Spleen (tissue), 11 donors: Measurements from ENCODE around the gene NPC1L1. TPM values are rescaled to one million over a fixed set of nuclear protein-coding genes. Genes with fewer than 3 reads are reported as not detected.

Experiments
- DNase-seq: peaks from one replicate; pipeline ENCODE4 v3.0.0-alpha.2; 2020
- H3K27ac ChIP-seq, 8 donors: fragments of 200-600 bp; sonication (generic) in 7 of 8; 1 replicate in 4 of 8; 2 replicates in 4 of 8; pipeline versions ENCODE4 v1.5.0 to v1.8.0; 2016 to 2021; ENCODE audit warnings: inconsistent platforms in 4 of 8, mild to moderate bottlenecking in 4 of 8, moderate library complexity in 1 of 8
- H3K27me3 ChIP-seq, 7 donors: fragments of 200-600 bp; sonication (generic) in 6 of 7; replicated peaks in 1 of 7; 1 replicate in 4 of 7; 2 replicates in 3 of 7; pipeline versions ENCODE4 v1.5.0 to v1.8.0; 2016 to 2021; ENCODE audit warnings: inconsistent platforms in 3 of 7, mild to moderate bottlenecking in 1 of 7
- H3K36me3 ChIP-seq, 6 donors: fragments of 200-600 bp; sonication (generic) in 5 of 6; 1 replicate in 4 of 6; 2 replicates in 2 of 6; pipeline versions ENCODE4 v1.5.0 to v1.8.0; 2016 to 2021; ENCODE audit warnings: inconsistent platforms in 2 of 6
- H3K4me1 ChIP-seq, 6 donors: fragments of 200-600 bp; sonication (generic) in 5 of 6; 1 replicate in 3 of 6; 2 replicates in 3 of 6; pipeline versions ENCODE4 v1.5.0 to v1.8.0; 2016 to 2021; ENCODE audit warnings: inconsistent platforms in 3 of 6
- H3K4me3 ChIP-seq, 8 donors: fragments of 200-600 bp; sonication (generic) in 7 of 8; 1 replicate in 4 of 8; 2 replicates in 4 of 8; pipeline versions ENCODE4 v1.5.0 to v1.8.0; 2016 to 2021; ENCODE audit warnings: inconsistent platforms in 4 of 8, mild to moderate bottlenecking in 4 of 8, moderate library complexity in 2 of 8
- H3K9me3 ChIP-seq, 8 donors: fragments of 200-600 bp; sonication (generic) in 7 of 8; 1 replicate in 4 of 8; 2 replicates in 4 of 8; pipeline versions ENCODE4 v1.5.0 to v1.8.0; 2016 to 2021; ENCODE audit warnings: inconsistent platforms in 4 of 8
- POLR2A ChIP-seq, 3 donors: fragments of 450-650 bp; IDR thresholded peaks; one replicate each; pipeline ENCODE4 v1.5.1; 2017; ENCODE audit warnings: antibody characterized with exemption in 3 of 3, mild to moderate bottlenecking in 1 of 3
- POLR2AphosphoS5 ChIP-seq, 3 donors: sonication (generic); formaldehyde crosslinking; IDR thresholded peaks; one replicate each; pipeline ENCODE4 v1.5.1; 2017; ENCODE audit warnings: antibody characterized with exemption in 3 of 3
- WGBS, 5 donors: extraction: QIAGEN DNeasy Blood & Tissue Kit in 3 of 5; methylation state at CpG; one replicate each; pipeline versions ENCODE4 v1.1.5 to v1.1.7; 2013 to 2018; 5-methylcytosine and 5-hydroxymethylcytosine counted together
- intact Hi-C: fragments of 100-400 bp; cut with DNase I; formaldehyde crosslinking; loops from one replicate; pipeline ENCODE4 v1.15.0; 2023; ENCODE audit warnings: low total_unique reads
- polyA plus RNA-seq, 3 donors: library from polyadenylated mRNA; stranded (reverse); fragments of 200-250 nt; gene quantifications; one replicate each; pipeline ENCODE4 v1.2.1, GENCODE V29; 2013
- total RNA-seq, 7 donors: library from RNA; depleted of rRNA in 3 of 7; stranded (reverse); fragments of >200 nt in 3 of 7; fragmentation: NEBNext Ultra II Directional in 4 of 7; extraction: Animal tissue kit (Norgen Biotek cat#: 25700) in 4 of 7; gene quantifications; one replicate each; pipeline versions ENCODE4 v1.1.0 to v1.2.1, GENCODE V29; 2016 to 2021
- TF ChIP-seq, protein P1 (sequence below), 11 experiments: fragments of 200-600 bp in 7 of 11; fragments of 450-650 bp in 4 of 11; sonication (generic) in 4 of 11; IDR thresholded peaks in 8 of 11; conservative IDR thresholded peaks in 3 of 11; 1 replicate in 7 of 11; 2 replicates in 4 of 11; pipeline versions ENCODE4 v1.4.0 to v1.8.0; 2016 to 2021; ENCODE audit warnings: antibody characterized with exemption in 11 of 11, inconsistent platforms in 4 of 11, mild to moderate bottlenecking in 1 of 11
- donor health status: healthy with polysubstance abuse.
- donor health status: DM: no; HTN: no; CAD: no; lungs with moderate emphysema.
- donor health status: DM: no; HTN: no; CAD: no.
- donor health status: Bipolar disorder and iron deficiency.
- donor health status: healthy.
- donor health status: DM: no; HTN: no; CAD: no.
- donor health status: DM: yes; HTN: yes; CAD: no.

Gene NPC1L1
- total and polyA plus RNA-seq, 10 donors, result 0.02 to 0.07 (median 0.03) TPM; not detected in 6

DNA sequence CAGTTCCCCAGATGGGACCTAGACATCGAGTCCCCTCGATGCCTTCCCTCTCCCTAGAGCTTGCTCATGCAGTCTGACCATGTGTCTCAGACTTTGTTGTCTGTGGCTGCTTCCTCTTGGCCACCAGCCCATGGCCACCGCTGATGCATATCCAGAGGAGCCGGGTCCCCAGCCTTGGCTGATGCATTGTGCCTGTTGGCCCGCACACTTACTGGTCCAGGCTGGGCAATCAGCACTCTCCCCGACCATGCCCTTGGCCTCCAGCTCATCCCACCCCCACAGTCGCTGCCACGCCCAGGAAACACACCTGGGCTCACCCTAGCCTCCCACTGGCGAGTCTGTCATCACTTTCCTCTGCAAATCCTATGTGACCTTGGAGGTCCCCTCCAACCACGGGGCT lies 10.1 kb downstream of the NPC1L1 start:
- no peak for DNase-seq
- Histone ChIP-seq H3K4me3 (no peak overlapping the region), H3K27ac (no peak overlapping the region), H3K27me3 (no peaks in the 10 kb centered on the region), H3K4me1 (peaks cover 0 to 4% (median 0%) of the 10 kb centered on the region in 6 donors), H3K36me3 (no peaks in the 10 kb centered on the region), H3K9me3 (peaks cover 0 to 27% (median 21%) of the 10 kb centered on the region in 8 donors)
- peak in 2 of 3 donors; percentile 35 to 39 for TF ChIP-seq POLR2AphosphoS5 (IDR thresholded peaks at IDR 0.05)
- TF ChIP-seq POLR2A (IDR thresholded peaks at IDR 0.05), result no peak
- intact Hi-C loops, result no loop called here
- 49 to 66% (median 59%) methylated on average over 10 of the region's 10 CpGs for WGBS, 5 donors

DNA sequence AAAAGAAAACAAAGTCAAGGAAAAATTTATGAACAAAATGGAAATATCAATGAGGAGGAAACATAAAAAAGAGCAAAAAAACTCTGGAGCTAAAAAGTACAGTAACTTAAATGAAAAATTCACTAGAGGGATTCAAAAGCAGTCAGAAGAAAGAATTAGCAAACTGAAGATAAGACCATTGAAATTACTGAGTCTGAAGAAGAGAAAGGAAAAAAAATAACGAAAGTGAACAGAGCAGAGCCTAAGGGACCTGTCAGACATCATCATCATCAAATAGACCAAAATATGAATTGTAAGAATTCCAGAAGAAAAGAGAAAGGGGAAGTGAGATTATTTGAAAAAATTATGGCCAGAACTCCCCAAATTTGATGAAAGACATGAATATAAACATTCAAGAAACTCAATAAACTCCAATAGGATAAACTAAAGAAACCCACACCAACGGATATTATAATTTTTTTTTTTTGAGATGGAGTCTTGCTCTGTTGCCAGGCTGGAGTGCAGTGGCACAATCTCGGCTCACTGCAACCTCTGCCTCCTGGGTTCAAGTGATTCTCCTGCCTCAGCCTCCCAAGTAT lies 16.2 kb downstream of the NPC1L1 start:
- H3K36me3 ChIP-seq, result no peaks in the 10 kb centered on the region
- no peak overlapping the region for H3K27ac ChIP-seq
- TF ChIP-seq, protein P1, sequence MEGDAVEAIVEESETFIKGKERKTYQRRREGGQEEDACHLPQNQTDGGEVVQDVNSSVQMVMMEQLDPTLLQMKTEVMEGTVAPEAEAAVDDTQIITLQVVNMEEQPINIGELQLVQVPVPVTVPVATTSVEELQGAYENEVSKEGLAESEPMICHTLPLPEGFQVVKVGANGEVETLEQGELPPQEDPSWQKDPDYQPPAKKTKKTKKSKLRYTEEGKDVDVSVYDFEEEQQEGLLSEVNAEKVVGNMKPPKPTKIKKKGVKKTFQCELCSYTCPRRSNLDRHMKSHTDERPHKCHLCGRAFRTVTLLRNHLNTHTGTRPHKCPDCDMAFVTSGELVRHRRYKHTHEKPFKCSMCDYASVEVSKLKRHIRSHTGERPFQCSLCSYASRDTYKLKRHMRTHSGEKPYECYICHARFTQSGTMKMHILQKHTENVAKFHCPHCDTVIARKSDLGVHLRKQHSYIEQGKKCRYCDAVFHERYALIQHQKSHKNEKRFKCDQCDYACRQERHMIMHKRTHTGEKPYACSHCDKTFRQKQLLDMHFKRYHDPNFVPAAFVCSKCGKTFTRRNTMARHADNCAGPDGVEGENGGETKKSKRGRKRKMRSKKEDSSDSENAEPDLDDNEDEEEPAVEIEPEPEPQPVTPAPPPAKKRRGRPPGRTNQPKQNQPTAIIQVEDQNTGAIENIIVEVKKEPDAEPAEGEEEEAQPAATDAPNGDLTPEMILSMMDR (IDR thresholded peaks at IDR 0.05 in 8 of 11, conservative IDR thresholded peaks at IDR 0.05 in 3 of 11), result no peak
- TF ChIP-seq POLR2AphosphoS5 (IDR thresholded peaks at IDR 0.05) (no peak), POLR2A (IDR thresholded peaks at IDR 0.05) (no peak)
- no peak overlapping the region for H3K4me3 ChIP-seq
- H3K4me1 ChIP-seq, result no peaks in the 10 kb centered on the region
- H3K9me3 ChIP-seq, result peaks cover 3 to 52% (median 45%) of the 10 kb centered on the region in 8 donors
- DNase-seq, result no peak
- WGBS, 5 donors, result 70 to 88% (median 83%) methylated on average over 3 of the region's 3 CpGs
- H3K27me3 ChIP-seq, result peaks cover 0 to 13% (median 0%) of the 10 kb centered on the region in 7 donors
- intact Hi-C loops, result no loop called here

DNA sequence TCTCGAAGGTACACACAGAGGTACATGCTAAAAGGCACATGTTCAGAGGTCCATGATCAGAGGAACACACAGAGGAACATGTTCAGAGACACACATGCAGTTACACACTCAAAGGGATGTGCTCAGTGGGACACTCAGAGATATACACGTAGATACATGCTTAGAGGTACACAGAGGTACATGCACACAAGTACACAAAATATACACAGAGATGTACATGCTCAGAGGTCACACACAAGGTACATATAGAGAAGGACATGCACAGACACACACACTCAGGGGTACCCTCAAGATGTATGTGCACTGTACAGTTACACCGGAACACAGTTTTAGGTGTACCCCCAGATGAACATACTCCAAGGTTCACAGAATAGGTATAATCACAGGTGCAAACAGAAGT lies 18.8 kb downstream of the NPC1L1 start:
- Histone ChIP-seq H3K27me3 (peaks cover 0 to 13% (median 0%) of the 10 kb centered on the region in 7 donors), H3K27ac (no peak overlapping the region), H3K4me3 (no peak overlapping the region), H3K4me1 (no peaks in the 10 kb centered on the region), H3K9me3 (peaks cover 3 to 41% (median 36%) of the 10 kb centered on the region in 8 donors), H3K36me3 (no peaks in the 10 kb centered on the region)
- TF ChIP-seq POLR2AphosphoS5 (IDR thresholded peaks at IDR 0.05) (no peak), POLR2A (IDR thresholded peaks at IDR 0.05) (no peak)
- TF ChIP-seq, protein P1 (IDR thresholded peaks at IDR 0.05 in 8 of 11, conservative IDR thresholded peaks at IDR 0.05 in 3 of 11), result no peak
- no peak for DNase-seq
- intact Hi-C loops, result no loop called here
- 79 to 90% (median 82%) methylated on average over 3 of the region's 3 CpGs for WGBS, 5 donors

DNA sequence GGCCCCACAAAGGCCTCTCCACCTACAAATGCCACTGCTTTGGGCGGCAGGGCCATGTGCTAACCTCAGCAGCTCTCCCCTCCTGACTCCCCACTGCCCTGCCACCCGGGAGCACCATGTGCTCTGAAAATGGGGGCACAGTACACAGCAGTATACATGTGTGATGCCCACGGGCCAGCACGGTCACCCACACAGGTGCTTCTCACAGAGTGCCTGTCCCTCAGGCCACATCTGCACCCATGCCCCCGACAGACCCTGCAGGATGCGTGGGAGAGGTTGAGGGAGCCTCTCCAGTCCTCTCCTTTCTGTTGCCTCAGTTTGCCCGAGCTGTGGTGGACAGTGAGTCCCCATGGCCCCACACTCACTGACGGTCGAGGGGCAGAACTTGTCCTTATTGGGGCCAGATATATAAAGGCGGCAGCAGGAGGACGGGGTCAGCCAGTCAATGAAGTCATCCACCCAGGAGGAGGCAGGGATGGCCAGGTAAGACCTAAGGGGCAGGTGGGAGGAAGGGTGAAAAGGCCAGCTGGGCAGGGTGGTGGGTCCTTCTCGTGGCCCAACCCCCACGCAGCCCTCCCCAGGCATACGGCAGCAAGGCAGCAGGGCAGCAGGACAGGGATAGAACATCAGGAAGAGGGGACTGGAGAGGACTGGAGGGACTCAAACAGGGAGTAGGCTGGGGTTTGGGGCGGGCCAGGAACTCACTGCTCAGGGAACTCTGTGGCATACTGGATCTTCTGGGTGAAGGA lies 19.6 kb downstream of the NPC1L1 start:
- no peaks in the 10 kb centered on the region for H3K36me3 ChIP-seq
- H3K27me3 ChIP-seq, result peaks cover 0 to 13% (median 0%) of the 10 kb centered on the region in 7 donors
- H3K4me3 ChIP-seq, result no peak overlapping the region
- intact Hi-C loops, result no loop called here
- no peak for DNase-seq
- 78 to 89% (median 82%) methylated on average over 8 to 15 of the region's 15 CpGs for WGBS, 5 donors
- H3K4me1 ChIP-seq, result no peaks in the 10 kb centered on the region
- H3K27ac ChIP-seq, result no peak overlapping the region
- TF ChIP-seq, protein P1 (IDR thresholded peaks at IDR 0.05 in 8 of 11, conservative IDR thresholded peaks at IDR 0.05 in 3 of 11), result no peak
- TF ChIP-seq POLR2A (IDR thresholded peaks at IDR 0.05), result no peak
- TF ChIP-seq POLR2AphosphoS5 (IDR thresholded peaks at IDR 0.05), result no peak
- H3K9me3 ChIP-seq, result peaks cover 3 to 33% (median 30%) of the 10 kb centered on the region in 8 donors
